ENCODE results near the gene CSRNP2. TPM values are rescaled to one million over a fixed set of nuclear protein-coding genes. Genes with fewer than 3 reads are reported as not detected.

Gene CSRNP2
- total and polyA plus RNA-seq, 2 of the 13 experiments (the other 11 are each of a cell fraction or from before 2014, with no cell fraction given), result 4.8 to 7.3 TPM

GRCh38 chr12:51047655-51048540, 35.5 kb downstream of the CSRNP2 start, which contains the start of gene LETMD1 (continued):
- TF ChIP-seq, protein P1, sequence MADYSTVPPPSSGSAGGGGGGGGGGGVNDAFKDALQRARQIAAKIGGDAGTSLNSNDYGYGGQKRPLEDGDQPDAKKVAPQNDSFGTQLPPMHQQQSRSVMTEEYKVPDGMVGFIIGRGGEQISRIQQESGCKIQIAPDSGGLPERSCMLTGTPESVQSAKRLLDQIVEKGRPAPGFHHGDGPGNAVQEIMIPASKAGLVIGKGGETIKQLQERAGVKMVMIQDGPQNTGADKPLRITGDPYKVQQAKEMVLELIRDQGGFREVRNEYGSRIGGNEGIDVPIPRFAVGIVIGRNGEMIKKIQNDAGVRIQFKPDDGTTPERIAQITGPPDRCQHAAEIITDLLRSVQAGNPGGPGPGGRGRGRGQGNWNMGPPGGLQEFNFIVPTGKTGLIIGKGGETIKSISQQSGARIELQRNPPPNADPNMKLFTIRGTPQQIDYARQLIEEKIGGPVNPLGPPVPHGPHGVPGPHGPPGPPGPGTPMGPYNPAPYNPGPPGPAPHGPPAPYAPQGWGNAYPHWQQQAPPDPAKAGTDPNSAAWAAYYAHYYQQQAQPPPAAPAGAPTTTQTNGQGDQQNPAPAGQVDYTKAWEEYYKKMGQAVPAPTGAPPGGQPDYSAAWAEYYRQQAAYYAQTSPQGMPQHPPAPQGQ (CRISPR knock-in tag; IDR thresholded peaks at IDR 0.05; ENCODE audit: borderline replicate concordance), result no peak
- TF ChIP-seq CREBL2 (CRISPR knock-in tag; IDR thresholded peaks at IDR 0.05; ENCODE audit: borderline replicate concordance) (no peak), ZNF180 (CRISPR knock-in tag; IDR thresholded peaks at IDR 0.05; ENCODE audit: borderline replicate concordance, low read depth) (no peak), BRCA1 (CRISPR knock-in tag; IDR thresholded peaks at IDR 0.05) (0 out of 2 replicates have a peak, but pooled peaks have one; percentile 38), ZFY (CRISPR knock-in tag; IDR thresholded peaks at IDR 0.05) (peak; percentile 84), KDM1A (CRISPR knock-in tag; IDR thresholded peaks at IDR 0.05) (no peak), ZNF12 (CRISPR knock-in tag; IDR thresholded peaks at IDR 0.05) (peak; percentile 43; the same call in 1 of the 2 replicates), TEAD3 (CRISPR knock-in tag; optimal IDR thresholded peaks at IDR 0.05; ENCODE audit: borderline replicate concordance) (peak; percentile 13), ARNT2 (CRISPR knock-in tag; IDR thresholded peaks at IDR 0.05; ENCODE audit: low read depth) (no peak; the same call in 1 of the 2 replicates), NFKBIZ (CRISPR knock-in tag; IDR thresholded peaks at IDR 0.05) (no peak), IKZF5 (CRISPR knock-in tag; IDR thresholded peaks at IDR 0.05) (peak; percentile 88; the same call in 1 of the 2 replicates), RCOR2 (CRISPR knock-in tag; IDR thresholded peaks at IDR 0.05) (no peak; the same call in 1 of the 2 replicates), ZBTB42 (CRISPR knock-in tag; IDR thresholded peaks at IDR 0.05) (0 out of 2 replicates have a peak, but pooled peaks have one; percentile 31), ZNF382 (CRISPR knock-in tag; IDR thresholded peaks at IDR 0.05; ENCODE audit: borderline replicate concordance) (no peak), ZSCAN29 (CRISPR knock-in tag; conservative IDR thresholded peaks at IDR 0.05) (no peak), HDAC2 (CRISPR knock-in tag; IDR thresholded peaks at IDR 0.05) (peak; percentile 34; the same call in 1 of the 2 replicates), ZNF20 (CRISPR knock-in tag; IDR thresholded peaks at IDR 0.05) (no peak), ZNF260 (CRISPR knock-in tag; IDR thresholded peaks at IDR 0.05; ENCODE audit: borderline replicate concordance, low read depth) (no peak)
- TF ChIP-seq, protein P2, sequence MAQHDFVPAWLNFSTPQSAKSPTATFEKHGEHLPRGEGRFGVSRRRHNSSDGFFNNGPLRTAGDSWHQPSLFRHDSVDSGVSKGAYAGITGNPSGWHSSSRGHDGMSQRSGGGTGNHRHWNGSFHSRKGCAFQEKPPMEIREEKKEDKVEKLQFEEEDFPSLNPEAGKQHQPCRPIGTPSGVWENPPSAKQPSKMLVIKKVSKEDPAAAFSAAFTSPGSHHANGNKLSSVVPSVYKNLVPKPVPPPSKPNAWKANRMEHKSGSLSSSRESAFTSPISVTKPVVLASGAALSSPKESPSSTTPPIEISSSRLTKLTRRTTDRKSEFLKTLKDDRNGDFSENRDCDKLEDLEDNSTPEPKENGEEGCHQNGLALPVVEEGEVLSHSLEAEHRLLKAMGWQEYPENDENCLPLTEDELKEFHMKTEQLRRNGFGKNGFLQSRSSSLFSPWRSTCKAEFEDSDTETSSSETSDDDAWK (CRISPR knock-in tag; IDR thresholded peaks at IDR 0.05), result no peak
- TF ChIP-seq, protein P3, sequence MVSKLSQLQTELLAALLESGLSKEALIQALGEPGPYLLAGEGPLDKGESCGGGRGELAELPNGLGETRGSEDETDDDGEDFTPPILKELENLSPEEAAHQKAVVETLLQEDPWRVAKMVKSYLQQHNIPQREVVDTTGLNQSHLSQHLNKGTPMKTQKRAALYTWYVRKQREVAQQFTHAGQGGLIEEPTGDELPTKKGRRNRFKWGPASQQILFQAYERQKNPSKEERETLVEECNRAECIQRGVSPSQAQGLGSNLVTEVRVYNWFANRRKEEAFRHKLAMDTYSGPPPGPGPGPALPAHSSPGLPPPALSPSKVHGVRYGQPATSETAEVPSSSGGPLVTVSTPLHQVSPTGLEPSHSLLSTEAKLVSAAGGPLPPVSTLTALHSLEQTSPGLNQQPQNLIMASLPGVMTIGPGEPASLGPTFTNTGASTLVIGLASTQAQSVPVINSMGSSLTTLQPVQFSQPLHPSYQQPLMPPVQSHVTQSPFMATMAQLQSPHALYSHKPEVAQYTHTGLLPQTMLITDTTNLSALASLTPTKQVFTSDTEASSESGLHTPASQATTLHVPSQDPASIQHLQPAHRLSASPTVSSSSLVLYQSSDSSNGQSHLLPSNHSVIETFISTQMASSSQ (IDR thresholded peaks at IDR 0.05; ENCODE audit: low read depth), result no peak
- TF ChIP-seq, protein P3 (CRISPR knock-in tag; IDR thresholded peaks at IDR 0.05; ENCODE audit: borderline replicate concordance), result 0 out of 2 replicates have a peak, but pooled peaks have one; percentile 8

Measured in HepG2 (cell line).